PFSK-1 (cell line): ENCODE results near the gene NRIP1.

Experiments
- FOXP2 ChIP-seq: optimal IDR thresholded peaks from 2 replicates; pipeline ENCODE3; 2011; ENCODE audit warnings: borderline replicate concordance, control low read depth, inconsistent platforms; ENCODE audit not compliant: insufficient read depth; ENCODE audit errors: extremely low read length, extremely low read depth
- POLR2AphosphoS5 ChIP-seq: IDR thresholded peaks from 2 replicates; pipeline ENCODE4 v1.6.1; 2012; ENCODE audit warnings: low read depth, mild to moderate bottlenecking, control low read depth, low read length, moderate library complexity
- SIN3A ChIP-seq: IDR thresholded peaks from 2 replicates; pipeline ENCODE4 v1.6.1; 2012; ENCODE audit warnings: mild to moderate bottlenecking, low read length, moderate library complexity, borderline replicate concordance; ENCODE audit not compliant: insufficient read depth
- TAF1 ChIP-seq: IDR thresholded peaks from 2 replicates; pipeline ENCODE4 v1.6.1; 2012; ENCODE audit warnings: low read length, control low read depth, borderline replicate concordance; ENCODE audit not compliant: insufficient read depth

DNA sequence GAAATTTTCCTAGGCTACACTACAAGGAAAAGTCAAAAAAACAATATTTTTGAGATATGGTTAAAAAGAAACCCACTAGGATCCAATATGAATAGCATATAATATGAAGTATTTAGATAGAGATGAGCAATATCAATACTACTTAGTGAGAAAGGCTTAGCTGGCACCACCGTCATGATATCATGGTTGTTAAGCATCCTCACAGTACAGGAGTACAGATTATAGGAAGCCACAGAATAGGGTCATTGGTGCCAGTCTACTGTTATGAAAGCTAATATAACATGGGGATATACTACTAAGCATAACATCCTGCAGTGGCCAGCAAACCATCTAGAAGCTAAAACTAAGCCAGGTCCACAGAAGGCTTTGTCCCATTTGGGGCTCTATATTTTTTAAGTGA, 28.4 kb upstream of the NRIP1 start:
- TF ChIP-seq POLR2AphosphoS5 (no peak), FOXP2 (no peak), TAF1 (no peak), SIN3A (no peak)
